GM23338 (cell line): Measurements from ENCODE around the gene ARL15. TPM values are rescaled to one million over a fixed set of nuclear protein-coding genes. Genes with fewer than 3 reads are reported as not detected.

Experiments used
- ATAC-seq: fragments of 200-7000 bp; cut with Tn5 transposase; 3 replicates; pipeline ENCODE4 v1.9.1; 2020
- DNase-seq: peaks from one replicate; pipeline ENCODE4 v3.0.0-alpha.2; 2015; ENCODE audit warnings: low spot score
- H2AFZ ChIP-seq: fragments of 200-600 bp; sonication (generic); 2 replicates; pipeline ENCODE4 v1.8.0; 2016; ENCODE audit warnings: antibody characterized with exemption, mild to moderate bottlenecking, moderate library complexity
- H3F3A ChIP-seq: fragments of 200-600 bp; sonication (generic); replicated peaks from 2 replicates; pipeline ENCODE4 v1.8.0; 2017; ENCODE audit warnings: antibody characterized with exemption, mixed run types, low read depth
- H3K27ac ChIP-seq: fragments of 200-600 bp; sonication (generic); 2 replicates; pipeline ENCODE4 v1.6.1; 2016; ENCODE audit warnings: low read depth
- H3K27me3 ChIP-seq: fragments of 200-600 bp; sonication (generic); 2 replicates; pipeline ENCODE4 v1.8.0; 2016; ENCODE audit warnings: mild to moderate bottlenecking, mixed run types, moderate library complexity; ENCODE audit not compliant: insufficient read depth
- H3K36me3 ChIP-seq: fragments of 200-600 bp; sonication (generic); 2 replicates; pipeline ENCODE4 v1.8.0; 2016; ENCODE audit warnings: mild to moderate bottlenecking; ENCODE audit not compliant: insufficient read depth
- H3K4me1 ChIP-seq: fragments of 200-600 bp; sonication (generic); 2 replicates; pipeline ENCODE4 v1.8.0; 2016; ENCODE audit warnings: mild to moderate bottlenecking, moderate library complexity; ENCODE audit not compliant: insufficient read depth
- H3K4me2 ChIP-seq: fragments of 200-600 bp; sonication (generic); 2 replicates; pipeline ENCODE4 v1.7.1; 2017; ENCODE audit warnings: mixed run types
- H3K4me3 ChIP-seq: fragments of 200-600 bp; sonication (generic); 2 replicates; pipeline ENCODE4 v1.6.1; 2016; ENCODE audit warnings: mixed run types
- H3K79me2 ChIP-seq: fragments of 200-600 bp; sonication (generic); replicated peaks from 2 replicates; pipeline ENCODE4 v1.8.0; 2017; ENCODE audit warnings: mild to moderate bottlenecking; ENCODE audit not compliant: insufficient read depth
- H3K9me2 ChIP-seq: fragments of 200-600 bp; sonication (generic); 2 replicates; pipeline ENCODE4 v1.8.0; 2017; ENCODE audit not compliant: insufficient read depth
- H4K20me1 ChIP-seq: fragments of 200-600 bp; sonication (generic); replicated peaks from 2 replicates; pipeline ENCODE4 v1.8.0; 2017; ENCODE audit warnings: mild to moderate bottlenecking; ENCODE audit not compliant: insufficient read depth
- H3K27ac Mint-ChIP-seq: 2 replicates; pipeline ENCODE4 v1.8.0; 2020; ENCODE audit warnings: inconsistent platforms, mild to moderate bottlenecking, moderate library complexity, mixed read lengths
- H3K27me3 Mint-ChIP-seq: 3 replicates; pipeline ENCODE4 v1.8.0; 2022; ENCODE audit warnings: low read depth, mild to moderate bottlenecking, moderate library complexity, mixed read lengths, inconsistent platforms; ENCODE audit not compliant: insufficient read depth, poor library complexity
- H3K36me3 Mint-ChIP-seq: 3 replicates; pipeline ENCODE4 v1.8.0; 2021; ENCODE audit warnings: low read depth, mild to moderate bottlenecking, inconsistent platforms, moderate library complexity, mixed read lengths
- H3K4me1 Mint-ChIP-seq: 3 replicates; pipeline ENCODE4 v1.8.0; 2020; ENCODE audit warnings: mild to moderate bottlenecking, inconsistent platforms, mixed read lengths
- H3K4me3 Mint-ChIP-seq: 3 replicates; pipeline ENCODE4 v1.8.0; 2021; ENCODE audit warnings: moderate library complexity, mild to moderate bottlenecking, inconsistent platforms, mixed read lengths
- H3K9me3 Mint-ChIP-seq: 3 replicates; pipeline ENCODE4 v1.8.0; 2020; ENCODE audit warnings: moderate library complexity, mild to moderate bottlenecking, inconsistent platforms, mixed read lengths
- EZH2 ChIP-seq: fragments of 200-600 bp; sonication (generic); IDR thresholded peaks from one replicate; pipeline ENCODE4 v1.8.0; 2017; ENCODE audit warnings: antibody characterized with exemption, mild to moderate bottlenecking, low read depth; ENCODE audit not compliant: unreplicated experiment
- JUNB ChIP-seq: IDR thresholded peaks from one replicate; pipeline ENCODE4 v1.6.1; 2016; ENCODE audit warnings: antibody characterized with exemption; ENCODE audit not compliant: unreplicated experiment
- POLR2AphosphoS5 ChIP-seq: IDR thresholded peaks from 2 replicates; pipeline ENCODE4 v1.6.1; 2016; ENCODE audit warnings: antibody characterized with exemption, low read depth
- REST ChIP-seq: IDR thresholded peaks from one replicate; pipeline ENCODE4 v1.6.1; 2018; ENCODE audit warnings: antibody characterized with exemption; ENCODE audit not compliant: unreplicated experiment
- ZNF462 ChIP-seq: fragments of 250-450 bp; sonication (Bioruptor Pico); IDR thresholded peaks from 2 replicates; pipeline ENCODE4 v1.5.0; 2020; ENCODE audit warnings: mild to moderate bottlenecking, moderate library complexity
- polyA plus RNA-seq: library from polyadenylated mRNA; unstranded; fragments of >200 nt; fragmentation: Nextera tagmentation; extraction: Ambion mirVana; gene quantifications from 2 replicates; pipeline ENCODE4 v1.2.1, GENCODE V29; 2016
- total RNA-seq: library from RNA; depleted of rRNA; stranded (reverse); fragments of >200 nt; shearing (Covaris generic); gene quantifications from 2 replicates; pipeline ENCODE4 v1.2.3, GENCODE V29; 2014

ARL15 gene
- total and polyA plus RNA-seq, 2 experiments from 2014 or later, result 13.0 to 54.0 TPM

GRCh38 chr5:53971131-53971530, 339.2 kb downstream of the ARL15 start (continued):
- TF ChIP-seq REST (no peak), POLR2AphosphoS5 (no peak), EZH2 (no peak), JUNB (no peak)

- Mint-ChIP-seq H3K9me3 (no peaks in the 10 kb centered on the region), H3K4me1 (0 out of 3 replicates have a peak, but pooled peaks cover 2% of the 10 kb centered on the region), H3K27me3 (no peaks in the 10 kb centered on the region), H3K27ac (no peak overlapping the region), H3K4me3 (no peak overlapping the region), H3K36me3 (peaks cover 5% of the 10 kb centered on the region; the same call in 1 of the 3 replicates)
- Histone ChIP-seq H3K79me2 (no peaks in the 10 kb centered on the region), H3K27ac (no peak overlapping the region), H3K4me3 (no peak overlapping the region), H4K20me1 (no peaks in the 10 kb centered on the region), H3K27me3 (no peaks in the 10 kb centered on the region), H2AFZ (no peak overlapping the region), H3F3A (no peaks in the 10 kb centered on the region), H3K9me2 (no peaks in the 10 kb centered on the region), H3K36me3 (no peaks in the 10 kb centered on the region; the same call in 1 of the 2 replicates), H3K4me1 (no peaks in the 10 kb centered on the region), H3K4me2 (no peak overlapping the region)
- ATAC-seq, result no peak
- no peak for DNase-seq
- no peak for TF ChIP-seq REST
- TF ChIP-seq ZNF462 (CRISPR knock-in tag), result no peak
- no peak for TF ChIP-seq JUNB
These were observed 339.9 kb downstream of the ARL15 start for GRCh38 chr5:53970475-53970874.
